GM12873 (cell line): Measurements from ENCODE around the gene NUP205.

Experiments used
- CTCF ChIP-seq: IDR thresholded peaks from 2 replicates; pipeline ENCODE4 v1.5.1; 2012; ENCODE audit warnings: low read depth, mild to moderate bottlenecking, moderate library complexity, low read length, control low read depth; ENCODE audit not compliant: insufficient read depth; ENCODE audit errors: missing control alignments

Gene NUP205, protein sequence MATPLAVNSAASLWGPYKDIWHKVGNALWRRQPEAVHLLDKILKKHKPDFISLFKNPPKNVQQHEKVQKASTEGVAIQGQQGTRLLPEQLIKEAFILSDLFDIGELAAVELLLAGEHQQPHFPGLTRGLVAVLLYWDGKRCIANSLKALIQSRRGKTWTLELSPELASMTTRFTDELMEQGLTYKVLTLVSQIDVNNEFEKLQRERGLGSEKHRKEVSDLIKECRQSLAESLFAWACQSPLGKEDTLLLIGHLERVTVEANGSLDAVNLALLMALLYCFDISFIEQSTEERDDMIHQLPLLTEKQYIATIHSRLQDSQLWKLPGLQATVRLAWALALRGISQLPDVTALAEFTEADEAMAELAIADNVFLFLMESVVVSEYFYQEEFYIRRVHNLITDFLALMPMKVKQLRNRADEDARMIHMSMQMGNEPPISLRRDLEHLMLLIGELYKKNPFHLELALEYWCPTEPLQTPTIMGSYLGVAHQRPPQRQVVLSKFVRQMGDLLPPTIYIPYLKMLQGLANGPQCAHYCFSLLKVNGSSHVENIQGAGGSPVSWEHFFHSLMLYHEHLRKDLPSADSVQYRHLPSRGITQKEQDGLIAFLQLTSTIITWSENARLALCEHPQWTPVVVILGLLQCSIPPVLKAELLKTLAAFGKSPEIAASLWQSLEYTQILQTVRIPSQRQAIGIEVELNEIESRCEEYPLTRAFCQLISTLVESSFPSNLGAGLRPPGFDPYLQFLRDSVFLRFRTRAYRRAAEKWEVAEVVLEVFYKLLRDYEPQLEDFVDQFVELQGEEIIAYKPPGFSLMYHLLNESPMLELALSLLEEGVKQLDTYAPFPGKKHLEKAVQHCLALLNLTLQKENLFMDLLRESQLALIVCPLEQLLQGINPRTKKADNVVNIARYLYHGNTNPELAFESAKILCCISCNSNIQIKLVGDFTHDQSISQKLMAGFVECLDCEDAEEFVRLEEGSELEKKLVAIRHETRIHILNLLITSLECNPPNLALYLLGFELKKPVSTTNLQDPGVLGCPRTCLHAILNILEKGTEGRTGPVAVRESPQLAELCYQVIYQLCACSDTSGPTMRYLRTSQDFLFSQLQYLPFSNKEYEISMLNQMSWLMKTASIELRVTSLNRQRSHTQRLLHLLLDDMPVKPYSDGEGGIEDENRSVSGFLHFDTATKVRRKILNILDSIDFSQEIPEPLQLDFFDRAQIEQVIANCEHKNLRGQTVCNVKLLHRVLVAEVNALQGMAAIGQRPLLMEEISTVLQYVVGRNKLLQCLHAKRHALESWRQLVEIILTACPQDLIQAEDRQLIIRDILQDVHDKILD (N-terminal part only)

DNA sequence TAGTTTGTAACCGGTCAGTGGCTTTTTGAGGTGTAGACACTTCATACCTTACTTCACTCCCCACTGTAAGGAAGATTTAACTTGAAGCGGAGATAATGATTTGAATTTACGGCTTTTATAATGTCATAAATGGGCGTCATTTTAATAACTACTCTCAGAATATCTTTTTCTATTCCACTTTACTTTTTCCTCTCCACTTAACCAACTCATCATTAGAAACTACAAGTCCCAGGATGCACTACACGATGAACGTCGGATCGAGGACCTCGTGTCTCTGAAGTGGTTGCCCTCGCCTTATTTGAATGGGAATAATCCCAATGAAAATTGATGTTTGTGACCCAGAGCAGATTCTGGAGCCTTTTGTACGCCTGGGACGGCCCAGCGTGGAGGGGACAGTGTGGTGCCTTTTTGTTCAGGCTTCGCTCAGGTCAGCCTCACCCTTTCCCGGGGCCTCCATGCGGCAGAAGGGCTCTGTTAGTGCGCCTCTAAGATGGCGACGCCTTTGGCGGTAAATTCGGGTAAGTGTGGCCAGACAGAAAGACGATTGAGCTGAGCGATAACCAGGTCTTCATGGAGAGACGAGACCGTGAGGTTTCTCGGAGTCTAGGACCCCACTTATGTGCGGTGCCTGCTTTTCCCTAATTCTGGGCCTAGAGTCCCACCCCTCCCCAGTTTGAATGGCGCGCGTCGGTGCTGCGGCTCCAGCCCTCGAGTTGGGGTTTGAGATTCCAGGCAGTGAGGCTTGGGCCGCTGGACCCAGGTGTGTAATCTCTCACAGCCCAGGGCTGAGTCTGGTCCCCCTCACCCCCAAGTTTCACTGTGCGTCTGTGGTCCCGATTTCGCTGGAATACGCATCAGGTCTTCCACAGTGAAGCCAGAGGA is at the start of gene NUP205:
TSS of gene NUP205 (plus strand) at position 463 of the 882 bp plus-strand sequence. CDS start at position 491, 28 bp downstream.
- TF ChIP-seq CTCF = no peak

- TF ChIP-seq CTCF = peak; percentile 2
Measured at GRCh38 chr7:135508883-135509588, 48.7 kb upstream of the NUP205 start.

- no peak for TF ChIP-seq CTCF
Measured at GRCh38 chr7:135509589-135509838, 48.2 kb upstream of the NUP205 start.

DNA sequence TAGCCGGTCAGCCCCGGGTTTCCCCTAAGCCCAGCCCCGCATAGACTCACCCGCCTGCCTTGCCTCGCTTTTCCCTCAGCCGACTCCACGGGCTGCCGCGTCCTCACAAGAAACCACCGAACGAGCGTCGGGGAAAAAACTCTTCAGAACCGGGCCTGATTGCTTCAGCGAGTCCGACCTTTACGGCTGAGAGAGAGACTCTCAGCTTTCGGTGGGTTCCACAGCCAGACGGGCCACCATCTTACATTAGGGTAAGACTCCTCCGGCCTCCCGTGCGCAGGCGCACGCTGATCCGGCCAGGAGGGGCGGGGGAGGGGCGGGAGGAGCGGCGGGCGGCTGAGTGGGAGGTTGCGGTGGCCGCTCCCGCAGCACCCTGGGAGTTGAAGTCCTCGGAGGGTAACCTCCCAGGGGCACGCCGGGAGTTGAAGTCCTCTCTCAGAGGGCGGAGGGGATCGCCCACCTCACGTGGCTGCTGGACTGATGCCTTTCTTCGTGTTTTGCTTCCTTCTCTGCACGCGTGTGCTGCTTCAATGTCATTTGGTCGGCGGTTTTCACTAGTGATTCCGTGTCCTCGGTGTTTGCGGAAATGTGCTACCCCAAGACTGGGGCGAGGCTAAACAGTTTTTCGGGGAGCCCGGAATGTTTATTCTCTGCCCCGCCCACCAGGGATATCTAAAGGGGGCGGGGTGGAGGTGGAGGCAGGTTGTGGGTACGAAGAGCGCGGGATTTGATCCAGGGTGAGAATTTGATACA is 47.7 kb upstream of the NUP205 start, which contains the start of gene CNOT4:
TSS of gene CNOT4 (minus strand) at position 264 of the 753 bp plus-strand sequence. CDS start 71,771 bp downstream, outside the sequence.
- TF ChIP-seq CTCF = no peak

- no peak for TF ChIP-seq CTCF
Measured at GRCh38 chr7:135510592-135511183, 47.0 kb upstream of the NUP205 start.
